ENCODE data around the gene ABCG1. TPM values are rescaled to one million over a fixed set of nuclear protein-coding genes. Genes with fewer than 3 reads are reported as not detected.

ABCG1 gene
- total and polyA plus RNA-seq, 2 experiments from 2014 or later = 8.4 to 10.7 TPM

DNA sequence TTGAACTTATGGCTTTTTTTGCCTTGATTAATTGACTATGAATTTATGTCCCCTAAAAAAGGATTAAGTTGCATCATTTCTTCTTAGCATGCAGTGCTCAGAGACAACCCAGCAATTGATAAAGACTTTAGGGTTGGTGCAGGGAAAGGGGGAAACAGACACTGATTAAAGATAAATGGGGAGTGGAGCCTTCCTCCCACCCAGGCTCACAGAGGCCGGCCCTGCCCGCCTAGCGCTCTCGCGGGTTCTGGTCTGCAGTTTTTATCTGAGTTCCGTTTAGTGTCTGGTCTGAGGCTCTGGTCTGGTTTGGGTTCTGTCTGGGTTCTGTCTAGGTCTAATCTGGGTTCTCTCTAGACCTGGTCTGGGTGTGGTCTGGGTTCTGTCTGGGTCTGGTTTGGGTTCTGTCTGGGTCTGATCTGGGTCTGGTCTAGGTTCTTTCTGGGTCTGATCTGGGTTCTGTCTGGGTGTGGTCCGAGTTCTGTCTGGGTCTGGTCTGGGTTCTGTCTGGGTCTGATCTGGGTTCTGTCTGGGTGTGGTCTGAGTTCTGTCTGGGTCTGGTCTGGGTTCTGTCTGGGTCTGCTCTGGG, 48.1 kb downstream of the ABCG1 start:
- H3K4me3 ChIP-seq = no peak overlapping the region
- no peaks in the 10 kb centered on the region for H3K9me3 ChIP-seq (ENCODE audit: low read depth)
- no peak for DNase-seq (ENCODE audit: low spot score)
- TF ChIP-seq EZH2 (IDR thresholded peaks at IDR 0.05; ENCODE audit: borderline replicate concordance) (no peak), EZH2phosphoT487 (IDR thresholded peaks at IDR 0.05; ENCODE audit: low read depth, severe bottlenecking, unreplicated experiment) (no peak)
- TF ChIP-seq, protein P1, sequence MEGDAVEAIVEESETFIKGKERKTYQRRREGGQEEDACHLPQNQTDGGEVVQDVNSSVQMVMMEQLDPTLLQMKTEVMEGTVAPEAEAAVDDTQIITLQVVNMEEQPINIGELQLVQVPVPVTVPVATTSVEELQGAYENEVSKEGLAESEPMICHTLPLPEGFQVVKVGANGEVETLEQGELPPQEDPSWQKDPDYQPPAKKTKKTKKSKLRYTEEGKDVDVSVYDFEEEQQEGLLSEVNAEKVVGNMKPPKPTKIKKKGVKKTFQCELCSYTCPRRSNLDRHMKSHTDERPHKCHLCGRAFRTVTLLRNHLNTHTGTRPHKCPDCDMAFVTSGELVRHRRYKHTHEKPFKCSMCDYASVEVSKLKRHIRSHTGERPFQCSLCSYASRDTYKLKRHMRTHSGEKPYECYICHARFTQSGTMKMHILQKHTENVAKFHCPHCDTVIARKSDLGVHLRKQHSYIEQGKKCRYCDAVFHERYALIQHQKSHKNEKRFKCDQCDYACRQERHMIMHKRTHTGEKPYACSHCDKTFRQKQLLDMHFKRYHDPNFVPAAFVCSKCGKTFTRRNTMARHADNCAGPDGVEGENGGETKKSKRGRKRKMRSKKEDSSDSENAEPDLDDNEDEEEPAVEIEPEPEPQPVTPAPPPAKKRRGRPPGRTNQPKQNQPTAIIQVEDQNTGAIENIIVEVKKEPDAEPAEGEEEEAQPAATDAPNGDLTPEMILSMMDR (IDR thresholded peaks at IDR 0.05; ENCODE audit: poor library complexity) = no peak
- no peaks in the 10 kb centered on the region for H3K79me2 ChIP-seq
- no peak overlapping the region for H3K4me2 ChIP-seq
- peaks cover 17% of the 10 kb centered on the region for H3K4me1 ChIP-seq (ENCODE audit: insufficient read depth)
- H4K20me1 ChIP-seq (ENCODE audit: insufficient read depth, poor library complexity, severe bottlenecking) = no peaks in the 10 kb centered on the region
- no peaks in the 10 kb centered on the region for H3K27me3 ChIP-seq
- H3K27ac ChIP-seq = no peak overlapping the region
- no peaks in the 10 kb centered on the region for H3K9me2 ChIP-seq (replicated peaks; ENCODE audit: insufficient read depth)
- H3K36me3 ChIP-seq (replicated peaks; ENCODE audit: insufficient read depth, low read depth) = no peaks in the 10 kb centered on the region
- no peak overlapping the region for H2AFZ ChIP-seq
- 92% methylated on average over 7 of the region's 7 CpGs for WGBS (ENCODE audit: low lambda C conversion rate, missing lambda C conversion rate)

DNA sequence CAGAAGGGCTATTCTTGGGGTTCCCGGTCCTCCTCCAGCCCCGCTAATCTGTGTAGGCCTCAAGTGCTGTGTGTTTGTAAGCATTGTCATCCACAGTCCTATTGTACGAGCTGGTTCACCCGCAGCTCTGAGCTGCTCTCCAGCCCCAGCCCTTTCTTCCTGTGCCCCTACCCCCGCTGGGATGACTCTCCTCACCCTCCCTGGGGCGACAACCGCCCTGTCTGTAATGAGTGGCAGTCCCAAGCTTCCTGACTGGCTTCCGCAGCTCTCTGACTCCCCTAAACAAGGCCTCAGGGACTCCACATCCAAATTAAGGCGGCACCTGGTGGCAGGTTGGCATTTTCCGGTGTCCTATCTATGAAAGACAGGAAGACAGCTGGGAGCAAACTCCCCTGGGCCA, 50.4 kb downstream of the ABCG1 start:
- no peaks in the 10 kb centered on the region for H3K9me2 ChIP-seq (replicated peaks; ENCODE audit: insufficient read depth)
- H3K4me1 ChIP-seq (ENCODE audit: insufficient read depth) = no peaks in the 10 kb centered on the region
- no peak for TF ChIP-seq EZH2phosphoT487 (IDR thresholded peaks at IDR 0.05; ENCODE audit: low read depth, severe bottlenecking, unreplicated experiment)
- TF ChIP-seq, protein P1 (IDR thresholded peaks at IDR 0.05; ENCODE audit: poor library complexity) = no peak
- no peak for TF ChIP-seq EZH2 (IDR thresholded peaks at IDR 0.05; ENCODE audit: borderline replicate concordance)
- no peak overlapping the region for H3K4me2 ChIP-seq
- no peaks in the 10 kb centered on the region for H4K20me1 ChIP-seq (ENCODE audit: insufficient read depth, poor library complexity, severe bottlenecking)
- no peaks in the 10 kb centered on the region for H3K79me2 ChIP-seq
- DNase-seq (ENCODE audit: low spot score) = no peak
- H3K4me3 ChIP-seq = no peak overlapping the region
- no peaks in the 10 kb centered on the region for H3K27me3 ChIP-seq
- H3K9me3 ChIP-seq (ENCODE audit: low read depth) = no peaks in the 10 kb centered on the region
- WGBS (ENCODE audit: low lambda C conversion rate, missing lambda C conversion rate) = 91% methylated on average over 10 of the region's 10 CpGs
- no peak overlapping the region for H2AFZ ChIP-seq
- H3K36me3 ChIP-seq (replicated peaks; ENCODE audit: insufficient read depth, low read depth) = no peaks in the 10 kb centered on the region
- no peak overlapping the region for H3K27ac ChIP-seq

DNA sequence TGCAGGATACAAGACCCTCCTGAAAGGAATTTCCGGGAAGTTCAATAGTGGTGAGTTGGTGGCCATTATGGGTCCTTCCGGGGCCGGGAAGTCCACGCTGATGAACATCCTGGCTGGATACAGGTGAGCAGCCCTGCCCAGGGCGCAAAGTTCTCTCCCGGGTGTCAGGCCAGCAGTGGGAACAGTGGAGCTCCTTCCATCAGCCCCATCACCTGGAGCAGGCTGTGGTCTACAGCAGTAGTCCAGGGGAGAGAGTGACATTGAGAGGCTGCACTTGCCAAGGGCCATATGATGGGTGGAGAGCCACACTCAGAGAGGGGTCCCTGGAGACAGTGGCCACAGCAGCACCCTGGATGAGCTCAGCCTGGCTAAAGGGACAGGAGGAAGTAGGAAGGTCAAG, 52.1 kb downstream of the ABCG1 start:
- Histone ChIP-seq H3K36me3 (replicated peaks; ENCODE audit: insufficient read depth, low read depth) (no peaks in the 10 kb centered on the region), H3K4me3 (no peak overlapping the region), H3K4me2 (no peak overlapping the region), H3K27me3 (no peaks in the 10 kb centered on the region), H3K9me3 (ENCODE audit: low read depth) (no peaks in the 10 kb centered on the region), H3K79me2 (no peaks in the 10 kb centered on the region), H3K27ac (no peak overlapping the region), H2AFZ (no peak overlapping the region), H3K9me2 (replicated peaks; ENCODE audit: insufficient read depth) (no peaks in the 10 kb centered on the region), H3K4me1 (ENCODE audit: insufficient read depth) (no peaks in the 10 kb centered on the region), H4K20me1 (ENCODE audit: insufficient read depth, poor library complexity, severe bottlenecking) (no peaks in the 10 kb centered on the region)
- 94% methylated on average over 6 of the region's 6 CpGs for WGBS (ENCODE audit: low lambda C conversion rate, missing lambda C conversion rate)
- no peak for DNase-seq (ENCODE audit: low spot score)
- no peak for TF ChIP-seq EZH2 (IDR thresholded peaks at IDR 0.05; ENCODE audit: borderline replicate concordance)
- TF ChIP-seq, protein P1 (IDR thresholded peaks at IDR 0.05; ENCODE audit: poor library complexity) = no peak
- no peak for TF ChIP-seq EZH2phosphoT487 (IDR thresholded peaks at IDR 0.05; ENCODE audit: low read depth, severe bottlenecking, unreplicated experiment)
